A172 (cell line): ENCODE measurements around the gene IFNL3. TPM values are rescaled to one million over a fixed set of nuclear protein-coding genes. Genes with fewer than 3 reads are reported as not detected.
"Not testable (repeated sequence)": the region's sequence is repeated elsewhere in the genome, so short reads cannot be mapped to it uniquely, and the experiment has no call there.

Experiments used
- DNase-seq: peaks from one replicate; pipeline ENCODE4 v3.0.0-alpha.2; 2015; ENCODE audit warnings: low spot score
- total RNA-seq: library from RNA; depleted of rRNA; stranded (reverse); fragments of >200 nt; shearing (Covaris generic); gene quantifications from 2 replicates; pipeline ENCODE4 v1.2.3, GENCODE V29; 2014

Gene IFNL3
- total RNA-seq, 1 experiment from 2014 or later = not detected

- DNase-seq = no peak
Measured at GRCh38 chr19:39253374-39254149, 8.8 kb upstream of the IFNL3 start.

GRCh38 chr19:39252458-39252857 is 7.7 kb upstream of the IFNL3 start:
- no peak for DNase-seq

GRCh38 chr19:39251846-39252245 is 7.0 kb upstream of the IFNL3 start:
- no peak for DNase-seq

- no peak for DNase-seq
Measured at GRCh38 chr19:39251081-39251480, 6.3 kb upstream of the IFNL3 start.

GRCh38 chr19:39248806-39249205 is 4.0 kb upstream of the IFNL3 start, which contains the start of gene IFNL4:
Gene IFNL4, minus strand, starts transcription at chr19:39248856.
- DNase-seq = no peak

- DNase-seq = no peak
Measured at GRCh38 chr19:39247701-39248664, 3.2 kb upstream of the IFNL3 start.

GRCh38 chr19:39246951-39247669 is 2.3 kb upstream of the IFNL3 start:
- no peak for DNase-seq

GRCh38 chr19:39245166-39245565 is 360 bp upstream of the IFNL3 start:
- DNase-seq = not testable (repeated sequence)

GRCh38 chr19:39243741-39244140 is 1.1 kb downstream of the IFNL3 start:
- DNase-seq = not testable (repeated sequence)

- DNase-seq = no peak
Measured at GRCh38 chr19:39240421-39240820, 4.4 kb downstream of the IFNL3 start.

GRCh38 chr19:39238944-39239343 is 5.9 kb downstream of the IFNL3 start:
- DNase-seq = no peak

GRCh38 chr19:39238209-39238608 is 6.6 kb downstream of the IFNL3 start:
- DNase-seq = no peak

- peak; percentile 54 for DNase-seq
Measured at GRCh38 chr19:39237200-39238184, 7.3 kb downstream of the IFNL3 start.

- DNase-seq = no peak
Measured at GRCh38 chr19:39236527-39236926, 8.3 kb downstream of the IFNL3 start.

GRCh38 chr19:39232708-39233107 is 12.1 kb downstream of the IFNL3 start:
- no peak for DNase-seq

GRCh38 chr19:39230096-39230764 is 14.6 kb downstream of the IFNL3 start:
- no peak for DNase-seq

GRCh38 chr19:39224910-39225309 is 19.9 kb downstream of the IFNL3 start:
- no peak for DNase-seq

GRCh38 chr19:39223703-39224279 is 21.0 kb downstream of the IFNL3 start:
- peak; percentile 57 for DNase-seq

- DNase-seq = not testable (repeated sequence)
Measured at GRCh38 chr19:39219108-39219507, 25.7 kb downstream of the IFNL3 start.
